PFSK-1 (cell line): ENCODE measurements around the gene PLAC1.

Experiments
- FOXP2 ChIP-seq: optimal IDR thresholded peaks from 2 replicates; pipeline ENCODE3; 2011; ENCODE audit warnings: borderline replicate concordance, control low read depth, inconsistent platforms; ENCODE audit not compliant: insufficient read depth; ENCODE audit errors: extremely low read length, extremely low read depth
- POLR2AphosphoS5 ChIP-seq: IDR thresholded peaks from 2 replicates; pipeline ENCODE4 v1.6.1; 2012; ENCODE audit warnings: low read depth, mild to moderate bottlenecking, control low read depth, low read length, moderate library complexity
- SIN3A ChIP-seq: IDR thresholded peaks from 2 replicates; pipeline ENCODE4 v1.6.1; 2012; ENCODE audit warnings: mild to moderate bottlenecking, low read length, moderate library complexity, borderline replicate concordance; ENCODE audit not compliant: insufficient read depth
- TAF1 ChIP-seq: IDR thresholded peaks from 2 replicates; pipeline ENCODE4 v1.6.1; 2012; ENCODE audit warnings: low read length, control low read depth, borderline replicate concordance; ENCODE audit not compliant: insufficient read depth
- TF ChIP-seq, protein P1 (sequence below), 2 experiments: IDR thresholded peaks; 2 replicates each; pipeline versions ENCODE4 v1.6.1 to v1.8.0; 2011 to 2012; ENCODE audit warnings: low read depth in 2 of 2, low read length in 2 of 2, control low read depth in 1 of 2, inconsistent platforms in 1 of 2, mild to moderate bottlenecking in 1 of 2, moderate library complexity in 1 of 2; ENCODE audit not compliant: insufficient read depth in 1 of 2

DNA sequence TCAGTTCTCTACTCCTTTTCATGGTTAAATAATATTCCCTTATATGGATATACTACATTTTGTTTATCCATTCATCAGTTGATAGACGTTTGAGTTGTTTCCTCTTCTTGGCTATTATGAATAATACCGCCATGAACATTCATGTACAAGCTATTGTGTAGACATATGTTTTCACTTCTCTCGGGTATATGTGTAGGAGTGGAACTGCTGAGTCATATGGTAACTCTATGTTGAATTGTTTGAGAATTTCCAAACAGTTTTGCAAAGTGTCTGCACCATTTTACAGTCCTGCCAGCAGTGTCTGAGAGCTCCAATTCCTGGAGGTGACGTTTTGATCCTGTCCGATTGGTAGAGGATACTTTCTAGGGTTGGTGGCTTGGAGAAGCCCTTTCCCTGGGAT is 23.6 kb downstream of the PLAC1 start:
- TF ChIP-seq, protein P1, sequence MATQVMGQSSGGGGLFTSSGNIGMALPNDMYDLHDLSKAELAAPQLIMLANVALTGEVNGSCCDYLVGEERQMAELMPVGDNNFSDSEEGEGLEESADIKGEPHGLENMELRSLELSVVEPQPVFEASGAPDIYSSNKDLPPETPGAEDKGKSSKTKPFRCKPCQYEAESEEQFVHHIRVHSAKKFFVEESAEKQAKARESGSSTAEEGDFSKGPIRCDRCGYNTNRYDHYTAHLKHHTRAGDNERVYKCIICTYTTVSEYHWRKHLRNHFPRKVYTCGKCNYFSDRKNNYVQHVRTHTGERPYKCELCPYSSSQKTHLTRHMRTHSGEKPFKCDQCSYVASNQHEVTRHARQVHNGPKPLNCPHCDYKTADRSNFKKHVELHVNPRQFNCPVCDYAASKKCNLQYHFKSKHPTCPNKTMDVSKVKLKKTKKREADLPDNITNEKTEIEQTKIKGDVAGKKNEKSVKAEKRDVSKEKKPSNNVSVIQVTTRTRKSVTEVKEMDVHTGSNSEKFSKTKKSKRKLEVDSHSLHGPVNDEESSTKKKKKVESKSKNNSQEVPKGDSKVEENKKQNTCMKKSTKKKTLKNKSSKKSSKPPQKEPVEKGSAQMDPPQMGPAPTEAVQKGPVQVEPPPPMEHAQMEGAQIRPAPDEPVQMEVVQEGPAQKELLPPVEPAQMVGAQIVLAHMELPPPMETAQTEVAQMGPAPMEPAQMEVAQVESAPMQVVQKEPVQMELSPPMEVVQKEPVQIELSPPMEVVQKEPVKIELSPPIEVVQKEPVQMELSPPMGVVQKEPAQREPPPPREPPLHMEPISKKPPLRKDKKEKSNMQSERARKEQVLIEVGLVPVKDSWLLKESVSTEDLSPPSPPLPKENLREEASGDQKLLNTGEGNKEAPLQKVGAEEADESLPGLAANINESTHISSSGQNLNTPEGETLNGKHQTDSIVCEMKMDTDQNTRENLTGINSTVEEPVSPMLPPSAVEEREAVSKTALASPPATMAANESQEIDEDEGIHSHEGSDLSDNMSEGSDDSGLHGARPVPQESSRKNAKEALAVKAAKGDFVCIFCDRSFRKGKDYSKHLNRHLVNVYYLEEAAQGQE (IDR thresholded peaks at IDR 0.05; ENCODE audit: insufficient read depth in 1 of 2, low read depth in 2 of 2, low read length in 2 of 2): no peak
- TF ChIP-seq POLR2AphosphoS5 (no peak), TAF1 (no peak), SIN3A (no peak), FOXP2 (no peak)
